H1 (cell line): ENCODE results near the gene SYT14. TPM values are rescaled to one million over a fixed set of nuclear protein-coding genes. Genes with fewer than 3 reads are reported as not detected.

Experiments used
- CTCF ChIA-PET: fragments of 300-600 bp; sonication (Branson Sonifier 250); formaldehyde crosslinking; loops from one replicate; lab custom pipeline; 2021; ENCODE audit not compliant: partially characterized antibody; lab: Charles Lee
- POLR2A ChIA-PET: fragments of 300-600 bp; sonication (Branson Sonifier 250); formaldehyde crosslinking; loops from one replicate; lab custom pipeline; 2021; ENCODE audit warnings: inconsistent platforms; ENCODE audit not compliant: partially characterized antibody; lab: Charles Lee
- DNase-seq, 2 experiments: peaks; one replicate each; pipeline versions ENCODE4 v3.0.0 to v3.0.0-alpha.2; 2010 to 2022; ENCODE audit warnings: low spot score in 2 of 2, low read depth in 1 of 2, mixed read lengths in 1 of 2
- FAIRE-seq: peaks from 2 replicates; lab custom pipeline; 2011; peaks lifted over from hg19 to GRCh38; lab: Jason Lieb, UNC
- H2AFZ ChIP-seq: 2 replicates; pipeline ENCODE4 v1.8.1; 2012; ENCODE audit warnings: low read length, inconsistent platforms
- H2AK5ac ChIP-seq: 2 replicates; pipeline ENCODE4 v1.6.1; 2013; ENCODE audit warnings: low read depth, low read length
- H2BK120ac ChIP-seq: replicated peaks from 2 replicates; pipeline ENCODE3; 2013; ENCODE audit warnings: low read depth, low read length, inconsistent platforms
- H2BK12ac ChIP-seq: 2 replicates; pipeline ENCODE4 v1.6.1; 2013; ENCODE audit warnings: low read depth, low read length
- H2BK15ac ChIP-seq: 2 replicates; pipeline ENCODE4 v1.6.1; 2013; ENCODE audit warnings: low read length
- H2BK20ac ChIP-seq: 2 replicates; pipeline ENCODE4 v1.6.1; 2013; ENCODE audit warnings: low read length
- H2BK5ac ChIP-seq: 2 replicates; pipeline ENCODE4 v1.6.1; 2013; ENCODE audit warnings: low read depth, low read length
- H3K14ac ChIP-seq: 2 replicates; pipeline ENCODE4 v1.6.1; 2013; ENCODE audit warnings: inconsistent platforms; ENCODE audit not compliant: insufficient read length
- H3K18ac ChIP-seq: 2 replicates; pipeline ENCODE4 v1.6.1; 2013; ENCODE audit warnings: low read length; ENCODE audit errors: extremely low read depth
- H3K23ac ChIP-seq: 2 replicates; pipeline ENCODE4 v1.6.1; 2013; ENCODE audit warnings: inconsistent platforms; ENCODE audit not compliant: insufficient read length
- H3K23me2 ChIP-seq: 2 replicates; pipeline ENCODE4 v1.6.1; 2013; ENCODE audit warnings: low read depth, low read length
- H3K27ac ChIP-seq: 2 replicates; pipeline ENCODE4 v1.6.1; 2011; ENCODE audit warnings: low read depth, low read length, inconsistent platforms
- H3K27me3 ChIP-seq, 4 experiments: replicated peaks in 1 of 4; 1 replicate in 1 of 4; 2 replicates in 3 of 4; pipeline versions ENCODE4 v1.6.1 to v1.8.1; 2011 to 2013; ENCODE audit warnings: low read length in 3 of 4, mild to moderate bottlenecking in 3 of 4, inconsistent platforms in 2 of 4, mixed read lengths in 2 of 4, moderate library complexity in 1 of 4; ENCODE audit not compliant: control insufficient read depth in 3 of 4, insufficient read depth in 3 of 4; ENCODE audit errors: extremely low read depth in 1 of 4
- H3K36me3 ChIP-seq, 4 experiments: 2 replicates each; pipeline versions ENCODE4 v1.6.1 to v1.8.1; 2011 to 2013; ENCODE audit warnings: mild to moderate bottlenecking in 4 of 4, low read length in 3 of 4, moderate library complexity in 2 of 4, control low read depth in 1 of 4, inconsistent platforms in 1 of 4; ENCODE audit not compliant: insufficient read depth in 4 of 4, control insufficient read depth in 2 of 4
- H3K4ac ChIP-seq: replicated peaks from 2 replicates; pipeline ENCODE3; 2013; ENCODE audit warnings: low read length, low read depth, mixed read lengths, inconsistent platforms; ENCODE audit not compliant: insufficient read length
- H3K4me1 ChIP-seq, 4 experiments: replicated peaks in 1 of 4; 1 replicate in 1 of 4; 2 replicates in 3 of 4; pipeline versions ENCODE4 v1.6.1 to v1.8.1; 2011 to 2013; ENCODE audit warnings: low read length in 3 of 4, inconsistent platforms in 2 of 4, mixed read lengths in 1 of 4; ENCODE audit not compliant: insufficient read depth in 4 of 4, control insufficient read depth in 3 of 4
- H3K4me2 ChIP-seq, 2 experiments: 2 replicates each; pipeline versions ENCODE4 v1.6.1 to v1.8.1; 2011 to 2013; ENCODE audit warnings: low read depth in 2 of 2, low read length in 2 of 2, control low read depth in 1 of 2, inconsistent platforms in 1 of 2, mild to moderate bottlenecking in 1 of 2; ENCODE audit not compliant: insufficient read depth in 1 of 2
- H3K4me3 ChIP-seq, 4 experiments: fragments of 200-600, 300-600 bp in 1 of 4; sonication (generic), shearing (Covaris generic), sonication (Bioruptor Twin) in 1 of 4; 2 replicates each; pipeline versions ENCODE4 v1.5.1 to v1.8.1; 2011 to 2016; ENCODE audit warnings: low read length in 4 of 4, low read depth in 3 of 4, control low read depth in 2 of 4, inconsistent platforms in 2 of 4, mild to moderate bottlenecking in 2 of 4, mixed read lengths in 1 of 4, moderate library complexity in 1 of 4; ENCODE audit not compliant: insufficient read depth in 2 of 4; ENCODE audit errors: extremely low read depth in 1 of 4
- H3K56ac ChIP-seq: replicated peaks from 2 replicates; pipeline ENCODE3; 2013; ENCODE audit warnings: low read depth, mild to moderate bottlenecking, mixed read lengths, low read length, inconsistent platforms; ENCODE audit not compliant: insufficient read length
- H3K79me1 ChIP-seq: 2 replicates; pipeline ENCODE4 v1.6.1; 2013; ENCODE audit warnings: low read depth, low read length, control low read depth
- H3K79me2 ChIP-seq, 2 experiments: 2 replicates each; pipeline versions ENCODE4 v1.6.1 to v1.8.1; 2012 to 2013; ENCODE audit warnings: low read length in 2 of 2, mild to moderate bottlenecking in 2 of 2, inconsistent platforms in 1 of 2; ENCODE audit not compliant: insufficient read depth in 2 of 2, control insufficient read depth in 1 of 2
- H3K9ac ChIP-seq, 4 experiments: replicated peaks in 1 of 4; 1 replicate in 1 of 4; 2 replicates in 3 of 4; pipeline versions ENCODE4 v1.6.1 to v1.8.1; 2011 to 2013; ENCODE audit warnings: low read depth in 3 of 4, low read length in 3 of 4, control low read depth in 2 of 4, mild to moderate bottlenecking in 2 of 4, moderate library complexity in 2 of 4, inconsistent platforms in 1 of 4; ENCODE audit errors: extremely low read depth in 1 of 4
- H3K9me3 ChIP-seq, 2 experiments: 2 replicates each; pipeline versions ENCODE4 v1.6.1 to v1.8.1; 2012 to 2013; ENCODE audit warnings: mild to moderate bottlenecking in 2 of 2, moderate library complexity in 2 of 2, control low read depth in 1 of 2, inconsistent platforms in 1 of 2, low read depth in 1 of 2, low read length in 1 of 2, mixed read lengths in 1 of 2; ENCODE audit not compliant: insufficient read depth in 2 of 2
- H4K20me1 ChIP-seq, 2 experiments: replicated peaks in 1 of 2; 2 replicates each; pipeline versions ENCODE3 to v1.8.1; 2011 to 2013; ENCODE audit warnings: inconsistent platforms in 2 of 2, low read length in 2 of 2, mild to moderate bottlenecking in 1 of 2; ENCODE audit not compliant: insufficient read depth in 2 of 2, control insufficient read depth in 1 of 2
- H4K5ac ChIP-seq: 2 replicates; pipeline ENCODE4 v1.6.1; 2013; ENCODE audit warnings: low read length, low read depth, mixed read lengths, inconsistent platforms; ENCODE audit not compliant: insufficient read length
- H4K8ac ChIP-seq: 2 replicates; pipeline ENCODE4 v1.8.0; 2013; ENCODE audit warnings: mild to moderate bottlenecking, moderate library complexity, low read length, inconsistent platforms; ENCODE audit not compliant: insufficient read depth; ENCODE audit errors: extremely low read depth
- H4K91ac ChIP-seq: replicated peaks from 2 replicates; pipeline ENCODE3; 2013; ENCODE audit warnings: low read length, mixed read lengths, inconsistent platforms; ENCODE audit not compliant: insufficient read length
- ASH2L ChIP-seq: fragments of 200-600, 300-600 bp; sonication (generic); IDR thresholded peaks from one replicate; pipeline ENCODE4 v1.7.1; 2017; ENCODE audit warnings: low read length
- BRCA1 ChIP-seq: IDR thresholded peaks from 2 replicates; pipeline ENCODE4 v1.6.1; 2012; ENCODE audit warnings: low read depth, low read length, improper control_type of control experiment
- CEBPB ChIP-seq: IDR thresholded peaks from 2 replicates; pipeline ENCODE4 v1.6.1; 2012; ENCODE audit warnings: low read depth, low read length
- HDAC6 ChIP-seq: IDR thresholded peaks from one replicate; pipeline ENCODE4 v1.7.1; 2012; ENCODE audit warnings: low read depth, mild to moderate bottlenecking, inconsistent platforms, low read length, moderate library complexity
- KDM5A ChIP-seq: fragments of 200-600 bp; IDR thresholded peaks from 2 replicates; pipeline ENCODE4 v1.7.1; 2012; ENCODE audit warnings: mild to moderate bottlenecking, low read length, inconsistent platforms, mixed read lengths
- SAP30 ChIP-seq: fragments of 300-600 bp; sonication (generic); IDR thresholded peaks from 2 replicates; pipeline ENCODE4 v1.7.1; 2012; ENCODE audit warnings: low read length, moderate library complexity, mild to moderate bottlenecking, inconsistent platforms; ENCODE audit not compliant: insufficient read depth, insufficient replicate concordance
- SIX5 ChIP-seq: IDR thresholded peaks from 2 replicates; pipeline ENCODE4 v1.6.1; 2011; ENCODE audit warnings: mild to moderate bottlenecking, low read depth, low read length
- TAF1 ChIP-seq: IDR thresholded peaks from 2 replicates; pipeline ENCODE4 v1.6.1; 2011; ENCODE audit warnings: mild to moderate bottlenecking, low read depth, low read length
- TCF12 ChIP-seq: IDR thresholded peaks from 2 replicates; pipeline ENCODE4 v1.6.1; 2011; ENCODE audit warnings: low read depth, mild to moderate bottlenecking, low read length
- USF2 ChIP-seq: IDR thresholded peaks from 2 replicates; pipeline ENCODE4 v1.6.1; 2011; ENCODE audit warnings: low read length, improper control_type of control experiment
- WGBS, 2 experiments: shearing (Covaris generic) in 1 of 2; methylation state at CpG; one replicate each; pipeline versions ENCODE4 v1.1.6 to v1.1.7; 2013 to 2015; ENCODE audit warnings: low lambda C conversion rate in 2 of 2, mixed read lengths in 2 of 2, inconsistent platforms in 1 of 2, low coverage in 1 of 2, missing lambda C conversion rate in 1 of 2; ENCODE audit not compliant: insufficient replicate concordance in 2 of 2, insufficient coverage in 1 of 2, insufficient read length in 1 of 2; ENCODE audit errors: extremely low coverage in 1 of 2, missing lambda C conversion rate in 1 of 2; 5-methylcytosine and 5-hydroxymethylcytosine counted together
- polyA plus RNA-seq, 7 experiments: library from polyadenylated mRNA; depleted of rRNA in 3 of 7; stranded (reverse) in 5 of 7; unstranded in 2 of 7; fragments of >200 nt in 5 of 7; fragments of 200-250 nt in 2 of 7; gene quantifications; 1 replicate in 5 of 7; 2 replicates in 1 of 7; 4 replicates in 1 of 7; pipeline versions ENCODE4 v1.2.1 to v1.2.3, GENCODE V29; 2011 to 2013; ENCODE audit warnings: missing spikeins in 2 of 7, mixed read lengths in 2 of 7
- total RNA-seq: library from RNA; stranded (reverse); fragmentation: NEBNext Ultra II Directional; extraction: Animal tissue kit (Norgen Biotek cat#: 25700); gene quantifications from 2 replicates; pipeline ENCODE4 v1.2.1, GENCODE V29; 2021

The SYT14 gene
- total and polyA plus RNA-seq, 2 of the 8 experiments (the other 6 are each of a cell fraction or from before 2014, with no cell fraction given), result 2.3 to 18.4 TPM

DNA sequence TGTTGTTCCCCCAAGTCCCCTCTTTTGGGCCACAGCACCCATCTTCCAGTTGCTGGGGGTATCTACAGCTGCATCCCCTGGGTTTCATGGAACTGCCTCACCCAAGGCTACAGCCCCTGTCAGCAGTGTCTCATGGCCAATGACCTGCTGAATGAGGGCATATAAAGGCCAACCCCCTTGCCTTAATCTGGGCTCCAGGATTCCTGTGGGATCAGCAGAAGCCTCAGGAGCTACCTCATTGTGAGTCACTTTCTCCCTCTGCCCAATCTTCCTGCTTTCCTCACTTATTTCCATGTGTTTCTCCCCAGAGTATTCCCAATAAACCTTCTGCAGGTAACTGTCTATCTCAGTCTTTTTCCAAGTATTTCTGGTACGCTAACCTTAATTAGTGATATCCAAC lies 37.3 kb upstream of the SYT14 start:
- H4K20me1 ChIP-seq, result no peaks in the 10 kb centered on the region
- no peak overlapping the region for H3K56ac ChIP-seq
- no peaks in the 10 kb centered on the region for H3K27me3 ChIP-seq
- no peak overlapping the region for H3K18ac ChIP-seq
- DNase-seq, result no peak
- H2AFZ ChIP-seq, result no peak overlapping the region
- POLR2A ChIA-PET, result interaction anchor here (1.3 kb wide), 1 partner anchor 473 kb away, joined by 5 read pairs; no protein-coding TSS in a partner anchor
- H2BK5ac ChIP-seq, result no peak overlapping the region
- FAIRE-seq, result no peak
- no peak overlapping the region for H2BK12ac ChIP-seq
- no peaks in the 10 kb centered on the region for H3K79me1 ChIP-seq
- H2AK5ac ChIP-seq, result no peak overlapping the region
- no peak overlapping the region for H2BK15ac ChIP-seq
- H3K9ac ChIP-seq, result no peak overlapping the region
- H4K8ac ChIP-seq, result no peak overlapping the region
- H4K5ac ChIP-seq, result no peak overlapping the region
- H3K4me3 ChIP-seq, result no peak overlapping the region
- H3K4ac ChIP-seq, result no peak overlapping the region
- H3K4me2 ChIP-seq, result no peak overlapping the region
- H3K27ac ChIP-seq, result no peak overlapping the region
- H4K91ac ChIP-seq, result no peak overlapping the region
- 100% methylated on average over 1 of the region's 1 CpG; no CpG with 5 or more reads in 1 of the 2 experiments for WGBS, 2 experiments
- no peaks in the 10 kb centered on the region for H3K9me3 ChIP-seq
- H3K23me2 ChIP-seq, result no peaks in the 10 kb centered on the region
- H3K23ac ChIP-seq, result no peak overlapping the region
- H3K36me3 ChIP-seq, result no peaks in the 10 kb centered on the region
- no peak overlapping the region for H2BK120ac ChIP-seq
- H3K79me2 ChIP-seq, result no peaks in the 10 kb centered on the region
- CTCF ChIA-PET, result interaction anchor here (0.6 to 2.7 kb wide), 28 partner anchors 11 to 340 kb away, joined by 3 to 18 read pairs (median 4); partner anchors contain the start of genes SYT14 and UTP25
- no peak overlapping the region for H3K14ac ChIP-seq
- no peaks in the 10 kb centered on the region for H3K4me1 ChIP-seq
- no peak overlapping the region for H2BK20ac ChIP-seq
- TF ChIP-seq SAP30, result no peak
- TF ChIP-seq HDAC6, result no peak
- no peak for TF ChIP-seq SIX5
- TF ChIP-seq KDM5A, result no peak
- TF ChIP-seq CEBPB, result no peak
- TF ChIP-seq ASH2L, result no peak
- TF ChIP-seq TAF1, result no peak
- no peak for TF ChIP-seq TCF12
- TF ChIP-seq BRCA1, result no peak
- no peak for TF ChIP-seq USF2
